Measurements from ENCODE around the gene PPIP5K2.
A peak's percentile ranks its signal among the peaks of the same experiment; 100 is the strongest.

Gene PPIP5K2

GRCh38 chr5:103228588-103228987, 108.5 kb downstream of the PPIP5K2 start:
- no peak for DNase-seq
- intact Hi-C loops (cut with DNase I) = no loop called here

- intact Hi-C loops (cut with DNase I) = loop anchor here (5.0 kb wide), 1 partner anchor 245 kb away; no protein-coding TSS in a partner anchor
- DNase-seq = peak in 15 of 42 donors; percentile 12 to 73 (median 32)
These were observed 112.4 kb downstream of the PPIP5K2 start for GRCh38 chr5:103232393-103232999.

GRCh38 chr5:103234239-103234975, 114.3 kb downstream of the PPIP5K2 start:
- intact Hi-C loops (cut with DNase I) = loop anchor here (5.0 kb wide), 1 partner anchor 243 kb away; no protein-coding TSS in a partner anchor
- no peak for DNase-seq

GRCh38 chr5:103235891-103236290, 115.8 kb downstream of the PPIP5K2 start:
- no peak for DNase-seq
- intact Hi-C loops (cut with DNase I) = no loop called here

- intact Hi-C loops (cut with DNase I) = no loop called here
- DNase-seq = no peak
These were observed 117.7 kb downstream of the PPIP5K2 start for GRCh38 chr5:103237778-103238177.

GRCh38 chr5:103243665-103244064, 123.6 kb downstream of the PPIP5K2 start:
- intact Hi-C loops (cut with DNase I) = no loop called here
- DNase-seq = no peak

GRCh38 chr5:103244398-103244797, 124.3 kb downstream of the PPIP5K2 start:
- intact Hi-C loops (cut with DNase I) = no loop called here
- no peak for DNase-seq

GRCh38 chr5:103245761-103246160, 125.7 kb downstream of the PPIP5K2 start:
- DNase-seq = no peak
- intact Hi-C loops (cut with DNase I) = no loop called here

- intact Hi-C loops (cut with DNase I) = no loop called here
These were observed 127.0 kb downstream of the PPIP5K2 start for GRCh38 chr5:103247118-103247517.

GRCh38 chr5:103249068-103249467, 129.0 kb downstream of the PPIP5K2 start:
- intact Hi-C loops (cut with DNase I) = no loop called here
- DNase-seq = no peak

More at GRCh38 chr5:103247118-103247517, 127.0 kb downstream of the PPIP5K2 start:
- no peak for DNase-seq

- intact Hi-C loops (cut with DNase I) = loop anchor here (5.0 to 10.0 kb wide), 2 partner anchors 37 to 130 kb away; partner anchors contain the start of genes GIN1 and PPIP5K2
- DNase-seq = no peak
These were observed 134.8 kb downstream of the PPIP5K2 start for GRCh38 chr5:103254921-103255320.

GRCh38 chr5:103255691-103256090, 135.6 kb downstream of the PPIP5K2 start:
- intact Hi-C loops (cut with DNase I) = loop anchor here (5.0 to 10.0 kb wide), 2 partner anchors 37 to 131 kb away; partner anchors contain the start of genes GIN1 and PPIP5K2

GRCh38 chr5:103256178-103256577, 136.1 kb downstream of the PPIP5K2 start:
- intact Hi-C loops (cut with DNase I) = loop anchor here (5.0 to 10.0 kb wide), 2 partner anchors 36 to 131 kb away; partner anchors contain the start of genes GIN1 and PPIP5K2
- DNase-seq = peak in 3 of 42 donors; percentile 30 to 47 (median 31)

More at GRCh38 chr5:103255691-103256090, 135.6 kb downstream of the PPIP5K2 start:
- DNase-seq = no peak

GRCh38 chr5:103258368-103258956, 138.4 kb downstream of the PPIP5K2 start, which contains the start of gene MACIR:
Gene MACIR (plus strand): TSS chr5:103258763. CDS start chr5:103275920, 17,157 bp downstream.
- DNase-seq = peak; percentile 80 to 97 (median 94)
- intact Hi-C loops (cut with DNase I) = loop anchor here (2.0 to 10.0 kb wide), 3 partner anchors 34 to 134 kb away; partner anchors contain the start of genes GIN1 and PPIP5K2

- intact Hi-C loops (cut with DNase I) = loop anchor here (2.0 to 10.0 kb wide), 3 partner anchors 33 to 134 kb away; partner anchors contain the start of genes GIN1 and PPIP5K2
- DNase-seq = peak; percentile 9 to 86 (median 74)
These were observed 139.0 kb downstream of the PPIP5K2 start for GRCh38 chr5:103258957-103259704.

- intact Hi-C loops (cut with DNase I) = loop anchor here (2.0 to 10.0 kb wide), 3 partner anchors 32 to 135 kb away; partner anchors contain the start of genes GIN1 and PPIP5K2
- DNase-seq = peak in 33 of 42 donors; percentile 11 to 77 (median 59)
These were observed 139.7 kb downstream of the PPIP5K2 start for GRCh38 chr5:103259705-103260355.

- no peak for DNase-seq
- intact Hi-C loops (cut with DNase I) = no loop called here
These were observed 140.8 kb downstream of the PPIP5K2 start for GRCh38 chr5:103260951-103261350.

Data from head of caudate nucleus (tissue), 42 donors.